Stimulated activated CD4-positive, alpha-beta T cell treated with anti-CD3 and anti-CD28 coated beads, Interleukin-12 subunit alpha, Interleukin-12 subunit beta, amount 100 ng/mL, for 4 hours (primary cell): ENCODE measurements around the gene CACNA1B.
"Not testable (repeated sequence)": the region's sequence is repeated elsewhere in the genome, so short reads cannot be mapped to it uniquely, and the experiment has no call there.

Experiments
- DNase-seq: peaks from one replicate; pipeline ENCODE4 v3.0.0-alpha.2; 2020

Gene CACNA1B

DNA sequence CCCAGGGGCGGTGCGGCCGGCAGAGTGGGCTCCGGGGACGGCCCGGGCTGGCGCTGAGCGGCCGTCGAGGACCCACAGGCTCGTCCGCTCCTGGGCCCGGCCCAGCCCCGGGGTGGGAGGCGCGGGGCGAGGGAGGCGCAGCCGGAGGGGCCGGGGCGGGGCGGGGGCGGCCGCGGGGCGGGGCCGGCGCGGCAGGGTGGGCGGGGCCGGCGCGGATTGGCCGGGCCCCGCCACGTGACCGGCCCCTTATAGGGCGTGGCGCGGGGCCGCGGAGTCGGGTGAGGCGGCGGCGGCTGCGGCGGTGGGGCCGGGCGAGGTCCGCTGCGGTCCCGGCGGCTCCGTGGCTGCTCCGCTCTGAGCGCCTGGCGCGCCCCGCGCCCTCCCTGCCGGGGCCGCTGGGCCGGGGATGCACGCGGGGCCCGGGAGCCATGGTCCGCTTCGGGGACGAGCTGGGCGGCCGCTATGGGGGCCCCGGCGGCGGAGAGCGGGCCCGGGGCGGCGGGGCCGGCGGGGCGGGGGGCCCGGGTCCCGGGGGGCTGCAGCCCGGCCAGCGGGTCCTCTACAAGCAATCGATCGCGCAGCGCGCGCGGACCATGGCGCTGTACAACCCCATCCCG is at the start of gene CACNA1B:
Gene CACNA1B (plus strand): TSS at position 277 of the 617 bp plus-strand sequence. CDS start 152 bp downstream, at position 429.
- DNase-seq, result not testable (repeated sequence)

DNA sequence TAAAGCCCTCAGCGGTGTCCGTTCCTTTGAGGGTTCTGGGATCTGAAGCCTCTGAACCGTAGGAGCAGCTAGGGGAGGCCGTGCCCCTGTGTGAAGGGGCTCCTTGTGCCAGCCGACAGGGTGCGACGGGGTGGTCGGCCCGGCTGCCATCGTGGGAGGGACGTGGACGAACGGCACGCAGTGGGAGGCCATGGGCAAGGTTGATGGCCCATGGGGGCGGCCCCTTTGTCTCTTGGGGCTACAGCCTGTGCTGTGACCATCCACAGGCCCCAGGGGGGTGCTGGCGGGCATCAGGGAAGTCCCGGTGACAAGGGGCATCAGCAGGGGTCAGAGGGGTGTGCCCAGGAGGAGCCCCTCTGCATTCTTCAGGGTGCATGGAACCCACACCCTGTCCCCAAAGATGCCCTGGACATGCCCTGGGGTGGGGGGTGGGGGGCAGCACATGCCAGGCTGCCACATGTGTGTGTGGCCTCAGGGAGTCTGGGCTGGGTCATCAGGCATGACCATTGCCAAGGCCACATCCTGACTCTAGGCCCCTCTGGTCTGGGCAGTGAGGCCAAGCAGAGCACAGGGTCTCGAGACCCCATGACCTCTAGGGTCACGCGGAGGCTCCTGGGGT is 49.6 kb upstream of the CACNA1B start:
- DNase-seq, result no peak

DNA sequence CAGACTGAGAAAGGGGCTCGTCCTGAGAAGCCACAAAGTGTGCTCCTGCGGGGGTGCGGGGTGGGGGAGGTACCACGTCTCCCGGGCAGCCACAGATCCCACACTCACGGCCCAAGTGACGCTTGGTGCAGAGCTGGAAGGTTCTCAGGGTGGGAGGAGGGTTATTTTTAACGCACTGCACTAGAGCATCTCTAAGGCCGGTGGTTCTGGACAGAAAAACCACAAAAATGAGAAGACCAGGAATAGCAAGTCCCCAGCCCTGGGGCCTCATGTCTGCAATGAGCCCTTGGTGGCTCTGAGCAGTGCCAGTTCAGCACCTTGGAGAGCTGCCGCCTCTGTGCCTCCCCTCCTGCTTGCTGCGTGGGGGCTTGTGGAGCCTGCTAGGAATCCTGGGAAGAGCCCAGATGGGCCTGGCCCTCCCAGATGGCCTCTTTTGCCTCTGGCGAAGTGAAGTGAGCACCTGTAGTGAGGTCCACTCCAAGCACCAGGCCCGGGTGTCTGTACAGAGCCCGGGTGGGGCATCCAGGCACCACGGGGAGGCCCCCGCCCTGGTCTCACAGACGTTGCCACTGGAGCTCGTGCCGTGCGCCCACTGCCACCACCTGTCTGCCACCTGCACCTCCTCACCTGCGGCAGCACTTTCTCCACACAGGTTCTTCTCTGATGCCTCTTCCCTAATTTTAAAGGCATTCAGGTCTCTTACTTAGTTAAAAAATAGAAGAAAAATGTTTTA is 48.9 kb upstream of the CACNA1B start:
- no peak for DNase-seq

DNA sequence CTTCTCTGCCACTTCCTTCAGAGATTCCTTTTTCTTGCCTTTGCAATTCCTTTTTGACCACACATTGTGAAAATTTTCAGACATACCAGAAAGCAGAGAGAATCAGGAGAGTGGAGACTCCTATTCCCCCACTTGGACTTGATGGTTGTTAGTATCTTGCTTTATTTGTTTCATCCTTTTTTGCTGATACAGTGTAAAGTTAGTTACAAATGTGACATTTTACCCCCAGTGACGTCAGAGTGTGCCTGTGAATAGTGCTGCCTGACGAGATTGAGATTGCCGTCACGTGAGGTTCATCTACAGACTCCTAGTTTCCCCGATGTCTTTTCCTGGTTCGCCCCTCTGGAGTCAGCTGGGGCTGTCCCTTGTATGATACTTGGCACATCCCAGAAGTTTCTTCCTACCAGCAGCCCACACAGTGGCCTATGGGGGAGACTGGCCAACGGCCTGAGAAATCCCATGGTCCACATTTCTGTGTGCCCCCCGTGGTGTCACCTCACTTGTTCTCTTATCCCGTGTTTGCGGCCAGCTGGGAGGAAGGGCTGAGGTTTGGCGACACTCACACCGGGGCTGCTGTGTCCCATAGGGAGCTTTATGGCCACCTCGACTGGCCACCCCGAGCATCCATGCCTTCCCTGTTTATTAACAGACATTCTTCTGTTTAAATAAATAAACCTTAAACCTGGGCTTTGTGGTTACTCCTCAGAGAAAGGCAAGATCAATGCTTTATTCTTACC is 48.2 kb upstream of the CACNA1B start:
- no peak for DNase-seq

DNA sequence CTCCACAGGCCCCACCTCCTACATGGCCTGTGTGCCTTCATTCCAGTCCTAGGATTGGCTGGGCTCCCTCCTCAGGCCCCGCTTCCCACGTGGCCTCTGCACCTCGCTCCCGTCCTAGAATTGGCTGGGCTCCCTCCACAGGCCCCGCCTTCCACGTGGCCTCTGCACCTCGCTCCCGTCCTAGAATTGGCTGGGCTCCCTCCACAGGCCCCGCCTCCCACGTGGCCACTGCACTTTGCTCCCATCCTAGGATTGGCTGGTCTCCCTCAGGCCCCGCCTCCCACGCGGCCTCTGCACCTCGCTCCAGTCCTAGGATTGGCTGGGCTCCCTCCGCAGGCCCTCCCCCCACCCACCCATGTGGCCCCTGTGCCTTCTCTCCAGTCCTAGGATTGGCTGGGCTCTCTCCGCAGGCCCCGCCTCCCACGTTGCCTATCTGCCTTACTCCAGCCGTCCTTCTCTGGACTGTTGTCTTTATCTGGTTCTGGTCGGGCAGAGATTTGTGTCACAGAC is 45.3 kb upstream of the CACNA1B start:
- DNase-seq, result no peak

DNA sequence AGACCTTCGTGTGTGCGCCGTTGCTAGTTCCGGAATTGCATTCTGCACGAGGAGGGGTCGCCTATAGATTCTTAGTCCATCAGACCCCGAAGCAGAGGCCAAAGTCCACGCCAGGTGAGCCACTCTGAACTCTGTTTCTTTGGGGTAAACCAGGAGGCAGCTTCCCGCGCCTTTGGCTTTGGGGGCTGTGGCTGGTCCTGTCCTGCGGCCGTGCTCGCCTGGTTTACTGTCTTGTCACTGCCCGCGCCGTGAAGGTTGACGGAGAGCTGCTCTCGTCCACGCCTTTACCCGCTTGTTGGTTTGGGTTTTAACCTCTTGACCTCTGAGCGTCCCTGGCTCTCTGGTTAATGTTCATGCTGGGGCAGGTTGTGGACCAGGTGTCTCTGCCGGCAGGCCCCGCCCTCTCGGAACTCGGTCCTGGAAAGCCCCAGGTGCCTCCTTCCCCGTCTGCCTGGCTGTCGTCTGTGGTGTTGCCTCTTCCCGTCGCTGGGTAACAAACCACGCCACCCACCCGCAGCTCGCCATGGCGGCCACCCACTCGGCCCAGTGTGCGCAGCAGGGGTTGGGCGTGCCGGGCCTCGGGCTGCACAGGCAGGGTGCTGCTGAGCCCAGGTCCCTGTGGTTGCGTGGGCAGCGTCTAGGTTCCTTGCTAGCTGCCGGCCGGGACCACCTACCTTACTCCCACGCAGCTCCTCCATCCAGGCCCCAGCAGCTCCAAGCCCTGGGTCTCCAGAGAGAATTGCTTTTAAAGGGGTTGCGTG is 44.6 kb upstream of the CACNA1B start:
- DNase-seq, result no peak

DNA sequence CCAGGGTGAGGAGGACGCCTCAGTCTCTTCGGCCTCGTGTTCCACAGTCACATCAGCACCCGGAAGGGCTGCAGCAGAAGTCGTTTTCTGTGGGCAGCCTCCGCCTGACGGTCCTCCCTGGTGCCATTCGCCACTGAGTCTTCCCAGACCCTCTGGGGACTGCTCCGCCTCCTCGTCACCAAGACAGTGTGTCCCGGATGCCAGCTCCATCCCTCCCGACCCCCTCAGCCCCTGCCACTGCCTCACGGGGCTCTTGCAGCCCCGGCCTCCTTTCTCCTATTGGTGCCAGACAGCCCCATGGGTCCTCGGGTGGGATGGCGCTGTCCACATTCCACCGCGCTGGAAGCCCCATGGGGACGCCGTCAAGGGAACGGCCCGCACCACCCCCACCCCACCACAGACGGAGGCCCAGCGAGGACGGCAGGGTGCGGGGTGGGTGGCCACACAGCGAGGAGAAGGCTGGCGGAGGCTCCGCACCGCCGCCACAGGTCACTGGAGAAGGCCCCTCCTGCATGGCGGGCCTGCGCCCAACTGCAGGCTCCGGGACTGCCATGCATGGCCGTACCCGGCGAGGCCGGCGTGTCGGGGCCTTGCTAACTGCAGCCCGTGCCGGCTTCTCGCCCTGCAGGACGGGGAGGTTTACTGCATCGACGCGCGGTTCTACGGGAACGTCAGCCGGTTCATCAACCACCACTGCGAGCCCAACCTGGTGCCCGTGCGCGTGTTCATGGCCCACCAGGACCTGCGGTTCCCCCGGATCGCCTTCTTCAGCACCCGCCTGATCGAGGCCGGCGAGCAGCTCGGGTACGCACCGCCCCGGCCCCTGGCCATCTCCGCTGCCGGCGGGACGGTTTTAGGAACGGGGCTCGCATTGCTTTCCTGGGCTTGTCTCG is 43.6 kb upstream of the CACNA1B start:
- no peak for DNase-seq

DNA sequence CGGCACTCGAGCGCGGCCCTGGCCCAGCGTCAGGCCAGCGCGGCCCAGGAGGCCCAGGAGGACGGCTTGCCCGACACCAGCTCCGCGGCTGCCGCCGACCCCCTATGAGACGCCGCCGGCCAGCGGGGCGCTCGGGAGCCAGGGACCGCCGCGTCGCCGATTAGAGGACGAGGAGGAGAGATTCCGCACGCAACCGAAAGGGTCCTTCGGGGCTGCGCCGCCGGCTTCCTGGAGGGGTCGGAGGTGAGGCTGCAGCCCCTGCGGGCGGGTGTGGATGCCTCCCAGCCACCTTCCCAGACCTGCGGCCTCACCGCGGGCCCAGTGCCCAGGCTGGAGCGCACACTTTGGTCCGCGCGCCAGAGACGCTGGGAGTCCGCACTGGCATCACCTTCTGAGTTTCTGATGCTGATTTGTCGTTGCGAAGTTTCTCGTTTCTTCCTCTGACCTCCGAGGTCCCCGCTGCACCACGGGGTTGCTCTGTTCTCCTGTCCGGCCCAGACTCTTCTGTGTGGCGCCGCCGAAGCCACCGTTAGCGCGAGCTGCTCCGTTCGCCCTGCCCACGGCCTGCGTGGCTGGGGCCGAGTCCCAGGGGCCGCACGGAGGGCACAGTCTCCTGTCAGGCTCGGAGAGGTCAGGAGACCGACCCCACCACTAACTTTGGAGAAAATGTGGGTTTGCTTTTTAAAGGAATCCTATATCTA is 42.6 kb upstream of the CACNA1B start:
- no peak for DNase-seq

DNA sequence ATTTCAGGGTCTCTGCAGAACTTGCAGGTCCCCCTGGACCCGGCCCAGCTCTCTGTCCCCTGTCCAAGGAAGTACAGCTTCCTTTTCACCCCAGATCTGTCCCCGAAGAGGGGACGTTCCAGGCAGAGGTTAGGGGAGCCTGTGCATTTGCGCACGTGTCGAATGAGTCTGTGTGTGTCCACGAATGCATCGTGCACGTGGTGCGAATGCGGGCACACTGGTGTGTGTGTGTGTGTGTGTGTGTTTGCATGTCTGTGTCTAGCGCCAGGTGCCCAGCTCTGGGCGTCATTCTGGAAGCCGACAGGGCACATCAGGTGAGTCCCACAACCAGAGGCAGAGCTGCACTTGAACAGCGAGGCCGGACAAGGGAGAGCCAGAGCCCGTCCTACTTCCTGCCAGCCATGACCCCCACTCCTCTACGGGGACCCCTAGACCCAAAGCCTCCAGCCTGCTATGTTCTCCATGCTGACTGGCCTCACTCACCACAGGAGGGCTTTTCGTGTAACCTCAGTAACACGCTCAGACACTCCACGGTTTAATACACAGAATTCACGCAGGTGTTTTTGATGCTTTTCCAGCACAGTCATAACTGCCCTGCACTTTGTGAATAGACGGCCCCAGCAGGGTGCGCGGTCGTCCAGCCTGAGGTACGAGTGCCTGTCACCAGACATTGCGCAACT is 41.3 kb upstream of the CACNA1B start:
- no peak for DNase-seq

DNA sequence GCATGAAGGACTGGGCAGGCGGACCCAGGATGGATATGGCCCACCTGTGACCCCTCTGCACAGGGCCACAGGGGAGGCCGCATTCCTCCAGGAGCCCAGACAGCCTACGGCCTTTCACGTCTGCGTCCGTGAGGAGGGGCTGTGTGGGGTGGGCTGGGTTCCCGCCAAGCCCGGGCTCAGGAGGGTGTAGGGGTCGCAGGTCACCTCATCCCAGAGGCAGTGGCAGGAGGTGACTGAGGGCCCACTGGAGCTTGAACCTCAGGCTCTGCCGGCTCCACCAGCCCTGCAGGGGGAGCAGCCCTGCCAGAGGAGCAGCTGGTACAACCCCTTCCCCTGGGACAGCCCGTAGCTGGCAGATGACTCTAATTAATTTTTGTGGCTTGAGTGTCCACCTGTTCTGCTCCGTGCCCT is 40.7 kb upstream of the CACNA1B start:
- DNase-seq, result no peak

DNA sequence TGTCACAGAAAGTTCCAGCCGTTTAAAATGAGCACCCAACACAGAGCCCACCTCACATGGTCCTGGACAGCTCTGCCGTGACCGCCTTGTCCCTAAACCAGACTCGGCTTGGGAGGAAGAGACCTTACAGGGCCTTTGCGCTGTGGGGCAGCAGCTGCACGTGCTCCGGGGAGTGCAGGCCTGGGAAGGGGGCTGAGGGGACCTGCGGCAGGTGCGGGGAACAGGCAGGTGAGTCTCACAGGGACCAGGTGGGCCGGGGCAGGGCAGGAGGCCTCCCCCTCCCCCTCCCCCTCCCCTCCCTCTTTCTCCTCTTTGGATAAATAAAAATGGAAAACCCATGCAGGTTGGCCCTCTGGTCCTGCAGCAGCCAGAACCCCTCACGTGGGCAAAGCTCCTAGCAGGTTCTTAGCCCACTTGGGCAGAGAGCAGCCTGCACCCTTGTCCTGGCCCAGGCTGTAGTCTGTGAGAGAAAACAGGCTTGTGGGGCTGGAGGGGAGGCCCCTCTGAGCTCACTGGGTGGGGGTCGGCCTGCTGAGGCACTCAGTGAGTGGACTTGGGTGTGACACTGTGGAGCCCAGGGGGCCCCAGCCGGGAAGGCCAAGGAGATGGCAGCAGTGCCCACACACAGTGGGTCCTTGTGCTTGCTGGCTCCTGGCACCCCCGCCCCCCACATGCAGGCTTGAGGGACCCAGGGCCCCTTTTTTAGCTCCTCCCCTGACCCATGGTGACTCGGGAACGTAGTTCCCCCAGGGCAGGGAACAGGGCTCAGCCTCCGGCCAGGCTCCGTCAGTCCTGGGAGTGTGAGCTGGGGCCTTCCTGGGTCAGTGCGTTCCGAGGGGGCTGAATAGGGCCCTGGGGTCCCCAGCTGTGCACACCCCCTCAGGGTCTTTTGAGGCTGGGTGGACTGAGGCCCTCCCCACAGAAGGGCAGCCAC is 40.0 kb upstream of the CACNA1B start:
- no peak for DNase-seq

DNA sequence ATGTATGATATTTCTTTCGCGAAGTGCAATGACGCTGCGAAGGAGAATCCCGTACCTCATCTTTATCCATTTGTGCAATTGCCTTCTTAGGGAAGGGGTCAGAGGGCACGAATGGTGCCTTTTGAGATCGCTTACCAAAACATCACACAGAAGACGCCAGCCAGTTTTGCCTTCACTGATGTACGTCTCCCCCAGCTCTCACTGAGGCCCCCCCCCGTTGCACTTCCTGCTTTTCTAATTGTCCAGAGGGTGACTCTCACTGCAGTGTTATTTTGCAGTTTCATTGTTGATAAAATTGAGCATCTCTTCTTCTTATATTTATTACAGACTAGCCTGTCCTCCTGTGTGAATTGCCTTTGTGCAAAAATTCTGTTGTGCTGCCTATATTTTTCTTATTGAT is 39.0 kb upstream of the CACNA1B start:
- DNase-seq, result no peak

DNA sequence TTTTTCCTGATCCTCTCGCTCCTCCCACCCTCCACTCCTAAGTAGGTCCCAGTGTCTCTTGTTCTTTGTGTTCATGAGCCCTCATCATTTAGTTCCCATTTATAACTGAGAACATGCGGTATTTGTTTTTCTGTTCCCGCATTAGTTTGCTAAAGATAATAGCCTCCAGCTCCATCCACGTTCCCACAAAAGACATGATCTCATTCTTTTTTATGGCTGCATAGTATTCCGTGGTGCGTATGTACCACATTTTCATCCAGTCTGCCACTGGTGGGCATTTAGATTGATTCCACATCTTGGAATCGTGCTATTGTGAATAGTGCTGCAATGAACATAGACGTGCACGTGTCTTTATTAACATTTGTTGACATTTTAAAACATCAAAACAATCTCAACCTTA is 34.2 kb upstream of the CACNA1B start:
- no peak for DNase-seq

DNA sequence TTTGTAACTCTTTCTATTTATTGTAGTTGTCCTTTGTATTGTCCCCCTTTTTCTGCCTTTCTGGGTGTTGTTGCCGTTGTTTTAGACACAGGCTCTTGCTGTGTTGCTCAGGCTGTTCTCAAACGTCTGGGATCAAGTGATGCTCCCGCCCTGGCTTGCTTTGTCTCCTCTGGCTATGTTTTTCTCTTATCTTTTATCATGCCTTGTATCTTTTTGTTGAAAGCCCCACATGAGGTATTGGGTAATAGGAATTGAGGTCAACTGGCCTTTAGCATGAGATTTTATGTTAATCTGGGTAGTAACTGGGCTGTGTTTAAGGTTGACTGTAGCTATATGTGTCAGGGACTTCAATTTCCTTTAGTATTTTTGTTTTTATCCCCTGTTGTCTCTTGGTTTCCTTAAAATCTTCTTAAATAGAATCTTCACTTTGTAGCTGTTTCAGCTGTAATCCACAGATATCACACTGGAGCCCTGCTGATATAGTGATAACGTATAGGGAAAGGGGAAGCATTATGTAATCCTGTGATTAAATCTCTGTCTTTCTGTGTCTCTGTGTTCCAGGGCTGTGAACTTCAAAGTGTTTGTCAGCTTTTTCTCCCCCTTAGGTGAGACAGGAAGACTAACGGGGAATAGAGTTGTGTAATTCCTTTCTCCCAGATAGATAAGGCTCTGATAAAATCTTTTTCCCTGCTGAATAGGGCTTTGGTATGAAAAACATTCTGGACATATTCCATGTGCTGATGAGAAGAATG is 25.9 kb upstream of the CACNA1B start:
- no peak for DNase-seq

DNA sequence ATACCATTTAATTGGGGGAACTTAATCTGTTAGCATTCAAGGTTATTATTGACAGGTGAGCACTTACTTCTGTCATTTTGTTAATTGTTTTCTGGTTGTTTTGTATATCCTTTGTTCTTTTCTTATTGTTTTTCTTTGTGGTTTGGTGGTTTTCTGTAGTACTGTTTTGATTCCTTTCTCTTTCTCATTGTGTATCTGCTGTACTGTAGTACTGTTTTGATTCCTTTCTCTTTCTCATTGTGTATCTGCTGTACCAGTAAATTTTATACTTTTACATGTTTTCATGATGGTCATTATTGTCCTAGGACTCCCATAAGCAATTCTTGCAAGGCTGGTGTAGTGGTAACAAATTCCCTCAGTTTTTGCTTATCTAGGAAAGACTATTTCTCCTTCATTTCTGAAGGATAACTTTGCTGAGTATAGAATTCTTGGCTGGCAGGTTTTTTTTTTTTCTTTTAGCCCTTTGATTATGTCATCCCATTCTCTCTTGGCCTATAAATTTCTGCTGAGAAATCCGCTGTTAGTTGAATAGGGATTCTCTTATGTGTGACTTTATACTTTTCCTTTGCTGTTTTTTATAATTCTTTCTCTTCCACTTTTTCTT is 24.1 kb upstream of the CACNA1B start:
- no peak for DNase-seq

DNA sequence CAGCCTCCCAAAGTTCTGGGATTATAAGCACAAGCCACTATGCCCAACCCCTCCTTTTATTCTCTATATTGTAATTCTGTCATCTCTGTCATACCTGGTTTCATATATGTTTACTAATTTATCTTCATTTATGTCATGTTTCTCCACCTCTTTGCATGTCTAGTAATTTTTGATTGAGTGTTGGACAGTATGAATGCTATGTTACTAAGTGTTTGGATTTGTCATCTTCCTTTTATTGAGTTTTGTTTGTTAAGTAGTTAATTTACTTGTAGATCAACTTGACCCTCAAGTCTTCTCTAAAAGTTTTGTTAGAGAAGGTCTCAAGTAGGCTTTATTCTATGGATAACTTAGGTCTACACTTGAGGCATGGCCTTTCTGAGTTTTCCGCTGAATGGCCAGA is 17.2 kb upstream of the CACNA1B start:
- no peak for DNase-seq

DNA sequence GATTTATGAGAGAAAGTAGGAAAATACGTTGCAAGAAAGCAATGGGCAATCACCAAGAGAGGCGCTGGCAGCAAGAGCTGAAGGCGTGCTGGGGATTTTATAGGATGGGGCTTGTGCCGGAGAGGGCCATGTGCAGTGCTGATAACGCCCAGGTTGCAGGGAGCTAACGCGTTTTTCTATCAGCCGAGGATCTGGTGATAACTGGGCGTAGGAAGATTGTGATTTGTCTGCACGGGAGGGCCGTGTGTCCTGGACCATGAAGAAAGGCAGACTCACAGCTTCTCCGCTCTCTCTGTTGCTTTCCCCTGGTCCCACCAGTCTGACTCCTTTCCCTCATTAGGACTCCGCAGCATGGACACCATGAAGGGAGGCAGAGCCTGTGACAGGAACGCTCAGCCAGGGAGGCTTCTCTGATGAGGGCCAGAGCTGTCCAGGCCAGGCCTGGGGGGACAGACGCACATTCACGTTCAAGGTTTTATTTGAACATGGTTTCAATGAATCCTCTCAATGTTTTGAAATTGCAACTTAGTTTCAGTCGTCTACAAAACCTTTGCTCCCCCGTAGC is 11.9 kb upstream of the CACNA1B start:
- DNase-seq, result no peak
